KMS-11 (cell line): ENCODE results near the gene NLGN4Y.

Experiments
- H2AFZ ChIP-seq: fragments of 200-600 bp; sonication (generic); 2 replicates; pipeline ENCODE4 v1.6.1; 2016; ENCODE audit warnings: antibody characterized with exemption, mixed run types, low read depth
- H3K27ac ChIP-seq: fragments of 200-600 bp; sonication (generic); 2 replicates; pipeline ENCODE4 v1.6.1; 2016; ENCODE audit warnings: mild to moderate bottlenecking, mixed run types
- H3K27me3 ChIP-seq: fragments of 200-600 bp; sonication (generic); 2 replicates; pipeline ENCODE4 v1.6.1; 2017; ENCODE audit warnings: mild to moderate bottlenecking, low read depth, mixed run types, moderate library complexity; ENCODE audit not compliant: insufficient read depth
- H3K36me3 ChIP-seq: fragments of 200-600 bp; sonication (generic); 2 replicates; pipeline ENCODE4 v1.6.1; 2017; ENCODE audit warnings: mild to moderate bottlenecking, mixed run types; ENCODE audit not compliant: insufficient read depth
- H3K4me1 ChIP-seq: fragments of 200-600 bp; sonication (generic); 2 replicates; pipeline ENCODE4 v1.6.1; 2016; ENCODE audit warnings: mild to moderate bottlenecking, low read depth, mixed run types; ENCODE audit not compliant: poor library complexity, severe bottlenecking
- H3K4me2 ChIP-seq: fragments of 200-600 bp; sonication (generic); 2 replicates; pipeline ENCODE4 v1.7.0; 2016; ENCODE audit warnings: mild to moderate bottlenecking, mixed run types
- H3K4me3 ChIP-seq: fragments of 200-600 bp; sonication (generic); IDR thresholded peaks from 2 replicates; pipeline ENCODE4 v1.6.1; 2017; ENCODE audit warnings: low read depth, low read length, mixed read lengths; ENCODE audit not compliant: insufficient read depth
- H3K79me2 ChIP-seq: fragments of 200-600 bp; sonication (generic); 2 replicates; pipeline ENCODE4 v1.6.1; 2016; ENCODE audit warnings: low read depth, mixed run types; ENCODE audit not compliant: insufficient read depth
- H3K9ac ChIP-seq: fragments of 200-600 bp; sonication (generic); 2 replicates; pipeline ENCODE4 v1.6.1; 2016; ENCODE audit warnings: mild to moderate bottlenecking, mixed run types
- H4K20me1 ChIP-seq: fragments of 200-600 bp; sonication (generic); 2 replicates; pipeline ENCODE4 v1.6.1; 2016; ENCODE audit warnings: mild to moderate bottlenecking, mixed run types; ENCODE audit not compliant: insufficient read depth
- TF ChIP-seq, protein P1 (sequence below): fragments of 200-600 bp; sonication (generic); conservative IDR thresholded peaks from 2 replicates; pipeline ENCODE4 v1.6.1; 2017; ENCODE audit warnings: low read depth, mild to moderate bottlenecking, antibody characterized with exemption, low read length, moderate library complexity, mixed read lengths

Gene NLGN4Y

DNA sequence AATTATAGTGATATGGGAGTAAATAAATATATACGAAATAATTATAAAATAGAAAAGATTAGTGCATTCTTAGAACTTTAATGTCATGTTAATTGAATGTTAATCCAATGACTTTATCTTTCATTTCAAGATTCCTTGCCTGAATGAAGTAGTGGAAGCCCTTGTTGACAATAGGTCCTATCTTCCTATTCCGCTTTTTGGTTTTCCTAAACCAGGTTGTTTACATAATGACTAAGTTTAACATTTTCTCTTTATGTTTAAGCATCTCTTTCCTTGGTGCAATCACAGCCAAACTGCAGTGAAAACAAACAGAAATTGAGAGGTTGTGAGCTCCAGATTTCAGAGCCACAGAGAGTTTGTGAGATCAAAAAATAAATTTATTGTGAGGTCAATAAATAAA lies 109.4 kb downstream of the NLGN4Y start:
- Histone ChIP-seq H3K36me3 (no peaks in the 10 kb centered on the region), H3K9ac (no peak overlapping the region), H3K4me1 (no peaks in the 10 kb centered on the region), H2AFZ (no peak overlapping the region), H4K20me1 (no peaks in the 10 kb centered on the region), H3K27ac (no peak overlapping the region), H3K4me3 (no peak overlapping the region), H3K27me3 (no peaks in the 10 kb centered on the region), H3K79me2 (no peaks in the 10 kb centered on the region), H3K4me2 (no peak overlapping the region)
- TF ChIP-seq, protein P1, sequence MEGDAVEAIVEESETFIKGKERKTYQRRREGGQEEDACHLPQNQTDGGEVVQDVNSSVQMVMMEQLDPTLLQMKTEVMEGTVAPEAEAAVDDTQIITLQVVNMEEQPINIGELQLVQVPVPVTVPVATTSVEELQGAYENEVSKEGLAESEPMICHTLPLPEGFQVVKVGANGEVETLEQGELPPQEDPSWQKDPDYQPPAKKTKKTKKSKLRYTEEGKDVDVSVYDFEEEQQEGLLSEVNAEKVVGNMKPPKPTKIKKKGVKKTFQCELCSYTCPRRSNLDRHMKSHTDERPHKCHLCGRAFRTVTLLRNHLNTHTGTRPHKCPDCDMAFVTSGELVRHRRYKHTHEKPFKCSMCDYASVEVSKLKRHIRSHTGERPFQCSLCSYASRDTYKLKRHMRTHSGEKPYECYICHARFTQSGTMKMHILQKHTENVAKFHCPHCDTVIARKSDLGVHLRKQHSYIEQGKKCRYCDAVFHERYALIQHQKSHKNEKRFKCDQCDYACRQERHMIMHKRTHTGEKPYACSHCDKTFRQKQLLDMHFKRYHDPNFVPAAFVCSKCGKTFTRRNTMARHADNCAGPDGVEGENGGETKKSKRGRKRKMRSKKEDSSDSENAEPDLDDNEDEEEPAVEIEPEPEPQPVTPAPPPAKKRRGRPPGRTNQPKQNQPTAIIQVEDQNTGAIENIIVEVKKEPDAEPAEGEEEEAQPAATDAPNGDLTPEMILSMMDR = no peak

DNA sequence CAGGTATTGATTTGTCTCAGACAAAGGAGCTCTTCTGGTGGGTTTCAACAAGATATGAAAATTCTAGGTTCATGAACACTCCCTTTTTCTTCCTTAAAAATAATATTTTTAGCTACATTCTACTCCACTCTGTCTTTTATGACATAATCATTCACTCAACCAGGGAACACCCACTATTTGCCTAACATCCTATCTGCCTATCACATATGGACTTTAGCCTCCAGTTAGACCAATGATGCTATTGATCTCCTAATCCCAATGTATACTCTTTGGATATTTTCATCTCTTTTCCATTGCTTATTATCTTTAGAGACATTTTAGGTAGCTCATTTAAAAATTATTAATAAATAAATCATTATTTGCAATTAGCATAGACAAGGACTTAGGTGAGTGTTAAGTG lies 110.6 kb downstream of the NLGN4Y start:
- H2AFZ ChIP-seq = no peak overlapping the region
- TF ChIP-seq, protein P1 = no peak
- no peak overlapping the region for H3K4me3 ChIP-seq
- no peaks in the 10 kb centered on the region for H3K27me3 ChIP-seq
- no peaks in the 10 kb centered on the region for H3K79me2 ChIP-seq
- H3K4me1 ChIP-seq = no peaks in the 10 kb centered on the region
- no peak overlapping the region for H3K4me2 ChIP-seq
- H4K20me1 ChIP-seq = no peaks in the 10 kb centered on the region
- H3K9ac ChIP-seq = no peak overlapping the region
- no peaks in the 10 kb centered on the region for H3K36me3 ChIP-seq
- H3K27ac ChIP-seq = no peak overlapping the region

DNA sequence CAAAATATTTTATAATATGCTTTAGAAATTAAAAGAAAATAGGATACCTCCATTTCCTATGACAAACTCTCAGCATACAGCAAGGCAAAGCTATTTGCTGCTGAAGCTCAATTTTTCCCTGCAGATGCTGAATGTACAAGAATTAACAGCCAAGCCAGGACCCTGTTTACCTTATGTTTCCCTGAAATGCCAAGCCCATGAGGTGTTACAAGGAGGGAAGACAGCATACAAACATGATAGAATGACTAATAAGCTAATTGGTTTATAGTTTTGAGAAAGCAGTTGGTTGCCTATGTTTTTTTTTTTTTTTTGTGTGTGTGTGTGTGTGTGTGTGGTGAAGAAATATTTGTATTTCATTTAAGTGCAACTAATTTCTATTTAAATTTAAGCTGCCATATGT lies 113.2 kb downstream of the NLGN4Y start:
- H3K4me1 ChIP-seq = no peaks in the 10 kb centered on the region
- H3K79me2 ChIP-seq = no peaks in the 10 kb centered on the region
- no peak overlapping the region for H3K4me2 ChIP-seq
- H3K36me3 ChIP-seq = no peaks in the 10 kb centered on the region
- H3K4me3 ChIP-seq = no peak overlapping the region
- H3K9ac ChIP-seq = no peak overlapping the region
- no peak overlapping the region for H3K27ac ChIP-seq
- H3K27me3 ChIP-seq = no peaks in the 10 kb centered on the region
- H2AFZ ChIP-seq = no peak overlapping the region
- H4K20me1 ChIP-seq = no peaks in the 10 kb centered on the region
- TF ChIP-seq, protein P1 = no peak

DNA sequence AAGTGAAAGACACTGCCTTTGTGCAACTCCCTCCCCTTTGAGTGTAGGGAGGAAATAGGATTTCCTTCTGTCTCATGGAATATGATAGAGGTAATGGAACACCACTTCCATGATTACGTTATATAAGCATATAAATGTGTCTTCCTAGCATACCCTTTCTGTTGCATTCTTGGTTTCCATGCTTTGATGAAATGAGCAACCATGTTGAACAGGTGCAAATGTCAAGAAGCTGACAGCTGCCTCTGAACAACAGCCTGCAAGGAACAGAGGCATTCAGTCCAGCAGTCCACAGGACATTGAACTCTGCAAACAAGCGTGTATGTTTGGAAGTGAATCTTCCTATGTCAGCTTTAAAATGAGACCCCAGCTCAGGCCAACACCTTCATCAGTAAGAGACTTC lies 117.5 kb downstream of the NLGN4Y start:
- no peaks in the 10 kb centered on the region for H3K4me1 ChIP-seq
- H3K27ac ChIP-seq = no peak overlapping the region
- H3K27me3 ChIP-seq = no peaks in the 10 kb centered on the region
- no peak overlapping the region for H2AFZ ChIP-seq
- H3K79me2 ChIP-seq = no peaks in the 10 kb centered on the region
- no peak overlapping the region for H3K9ac ChIP-seq
- no peak overlapping the region for H3K4me2 ChIP-seq
- no peak overlapping the region for H3K4me3 ChIP-seq
- no peaks in the 10 kb centered on the region for H3K36me3 ChIP-seq
- TF ChIP-seq, protein P1 = no peak
- H4K20me1 ChIP-seq = no peaks in the 10 kb centered on the region
